ENCODE measurements around the gene ARHGEF37. TPM values are rescaled to one million over a fixed set of nuclear protein-coding genes. Genes with fewer than 3 reads are reported as not detected.

ARHGEF37 gene
- total RNA-seq, 1 experiment from 2014 or later: 0.42 TPM

DNA sequence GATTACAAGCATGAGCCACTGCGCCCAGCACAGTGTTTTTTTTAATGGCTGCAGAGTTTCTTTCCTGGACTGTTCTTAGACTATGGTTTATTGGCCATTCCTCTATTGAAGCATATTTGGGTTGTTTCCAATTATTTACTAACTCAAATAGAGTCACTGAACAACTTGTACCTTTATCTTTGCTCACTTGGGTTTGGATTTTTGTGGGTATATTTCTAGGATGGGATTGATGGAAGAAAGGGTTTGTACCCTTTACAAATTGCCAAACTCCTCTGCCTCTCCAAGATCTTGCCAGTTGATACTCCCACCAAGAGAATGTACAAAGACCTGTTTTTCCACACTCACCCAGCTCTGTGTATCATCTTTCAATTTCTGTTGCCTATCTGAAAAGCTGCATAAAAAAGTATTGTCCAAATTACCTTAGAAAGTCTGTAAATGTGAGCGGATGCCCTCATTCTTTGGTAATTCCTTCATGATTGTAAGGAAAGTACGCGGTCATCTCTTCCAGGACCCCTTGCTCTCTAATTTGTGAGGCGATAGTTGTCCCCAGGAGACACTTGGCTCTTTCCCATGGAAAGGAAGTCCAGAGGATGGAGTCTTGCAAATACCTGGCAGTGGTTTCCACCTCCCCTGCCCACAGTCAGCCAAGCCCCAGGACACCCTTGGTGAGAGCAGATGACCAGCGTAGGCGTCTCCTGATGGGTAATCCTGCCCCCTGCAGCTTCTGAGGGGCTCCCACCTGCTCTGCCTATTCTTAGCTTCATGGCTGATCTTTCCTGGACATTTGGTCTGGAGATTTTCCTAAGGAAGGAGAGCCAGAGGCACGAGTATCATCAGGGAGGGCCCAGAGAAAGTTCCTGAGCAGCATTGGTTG is 33.0 kb downstream of the ARHGEF37 start:
- Mint-ChIP-seq H3K27ac (no peak overlapping the region), H3K36me3 (ENCODE audit: insufficient read depth in 1 of 3, low read depth in 3 of 3) (peaks cover 0 to 6% (median 5%) of the 10 kb centered on the region in 3 experiments; a peak in 3 of 7 replicates), H3K4me3 (no peak overlapping the region), H3K4me1 (peaks cover 18 to 23% of the 10 kb centered on the region in 2 experiments), H3K27me3 (ENCODE audit: low read depth) (no peaks in the 10 kb centered on the region), H3K9me3 (peaks cover 6 to 13% of the 10 kb centered on the region in 2 experiments; a peak in 4 of 5 replicates)
- Histone ChIP-seq H3K9me3 (ENCODE audit: control insufficient read depth, low read depth, low read length) (no peaks in the 10 kb centered on the region), H2BK12ac (ENCODE audit: insufficient read length, low read depth, low read length) (no peak overlapping the region), H3K23ac (ENCODE audit: insufficient read length, low read depth, low read length) (no peak overlapping the region), H4K5ac (ENCODE audit: insufficient read length, low read depth, low read length) (no peak overlapping the region), H2BK20ac (ENCODE audit: low read depth, low read length, poor library complexity, severe bottlenecking) (no peak overlapping the region), H2BK5ac (ENCODE audit: insufficient read length, low read length) (no peak overlapping the region), H3K18ac (ENCODE audit: insufficient read length, low read depth, low read length) (no peak overlapping the region), H3K27me3 (ENCODE audit: insufficient read depth, low read length) (no peaks in the 10 kb centered on the region), H2BK120ac (ENCODE audit: low read depth, low read length, poor library complexity, severe bottlenecking) (no peak overlapping the region), H2AFZ (ENCODE audit: low read length) (no peak overlapping the region), H3K4ac (ENCODE audit: low read depth, low read length) (no peak overlapping the region), H3T11ph (ENCODE audit: low read length) (no peak overlapping the region), H3K79me1 (ENCODE audit: insufficient read depth, low read depth, low read length, poor library complexity, severe bottlenecking) (no peaks in the 10 kb centered on the region), H3K23me2 (ENCODE audit: insufficient read length, low read depth, low read length, poor library complexity, severe bottlenecking) (no peaks in the 10 kb centered on the region), H2BK15ac (ENCODE audit: low read depth, low read length) (no peak overlapping the region), H4K8ac (replicated peaks; ENCODE audit: insufficient read length, low read depth, low read length) (no peak overlapping the region), H3K14ac (ENCODE audit: insufficient read depth, low read length) (no peak overlapping the region), H4K20me1 (ENCODE audit: control insufficient read depth, insufficient read depth, insufficient read length) (no peaks in the 10 kb centered on the region), H3K4me1 (ENCODE audit: insufficient read depth, low read length) (no peaks in the 10 kb centered on the region), H4K91ac (ENCODE audit: insufficient read length, low read depth, low read length) (no peak overlapping the region), H3K4me2 (ENCODE audit: insufficient read depth, insufficient read length, low read length) (no peak overlapping the region), H3K56ac (ENCODE audit: insufficient read length, low read depth, low read length) (no peak overlapping the region), H3K27ac (ENCODE audit: insufficient read length, low read depth, low read length) (no peak overlapping the region), H3K9ac (ENCODE audit: extremely low read depth, insufficient read length, low read length) (no peak overlapping the region), H3K79me2 (ENCODE audit: insufficient read depth, low read length) (no peaks in the 10 kb centered on the region), H2AK5ac (ENCODE audit: insufficient read length, low read length) (no peak overlapping the region)
- WGBS (ENCODE audit: extremely low coverage, insufficient read length, low lambda C conversion rate): no CpG with 5 or more reads among the region's 8 CpGs
- no peak for TF ChIP-seq CTCF (conservative IDR thresholded peaks at IDR 0.05)
- DNase-seq: no peak
